GM12873 (cell line): ENCODE results near the gene SCG5.

Experiments
- CTCF ChIP-seq: IDR thresholded peaks from 2 replicates; pipeline ENCODE4 v1.5.1; 2012; ENCODE audit warnings: low read depth, mild to moderate bottlenecking, moderate library complexity, low read length, control low read depth; ENCODE audit not compliant: insufficient read depth; ENCODE audit errors: missing control alignments

The SCG5 gene

GRCh38 chr15:32721596-32721995 lies 80.1 kb downstream of the SCG5 start:
- no peak for TF ChIP-seq CTCF

GRCh38 chr15:32722136-32722535 lies 80.6 kb downstream of the SCG5 start:
- TF ChIP-seq CTCF: no peak

- TF ChIP-seq CTCF: no peak
Observed at GRCh38 chr15:32723171-32723948, 81.8 kb downstream of the SCG5 start.

GRCh38 chr15:32729700-32730395 lies 88.3 kb downstream of the SCG5 start:
- TF ChIP-seq CTCF: no peak

- TF ChIP-seq CTCF: no peak
Observed at GRCh38 chr15:32730677-32731654, 89.5 kb downstream of the SCG5 start.

- TF ChIP-seq CTCF: no peak
Observed at GRCh38 chr15:32732574-32733157, 91.2 kb downstream of the SCG5 start.
